HG02943 (cell line): ENCODE results near the gene SEMA7A.
"Not testable (repeated sequence)": the region's sequence is repeated elsewhere in the genome, so short reads cannot be mapped to it uniquely, and the experiment has no call there.

ENCODE experiments used
- ATAC-seq: cut with Tn5 transposase; IDR thresholded peaks from one replicate; pipeline ENCODE4 v1.9.1; 2021; ENCODE audit warnings: mild to moderate bottlenecking, low read depth, moderate library complexity; ENCODE audit not compliant: unreplicated experiment

SEMA7A gene, protein sequence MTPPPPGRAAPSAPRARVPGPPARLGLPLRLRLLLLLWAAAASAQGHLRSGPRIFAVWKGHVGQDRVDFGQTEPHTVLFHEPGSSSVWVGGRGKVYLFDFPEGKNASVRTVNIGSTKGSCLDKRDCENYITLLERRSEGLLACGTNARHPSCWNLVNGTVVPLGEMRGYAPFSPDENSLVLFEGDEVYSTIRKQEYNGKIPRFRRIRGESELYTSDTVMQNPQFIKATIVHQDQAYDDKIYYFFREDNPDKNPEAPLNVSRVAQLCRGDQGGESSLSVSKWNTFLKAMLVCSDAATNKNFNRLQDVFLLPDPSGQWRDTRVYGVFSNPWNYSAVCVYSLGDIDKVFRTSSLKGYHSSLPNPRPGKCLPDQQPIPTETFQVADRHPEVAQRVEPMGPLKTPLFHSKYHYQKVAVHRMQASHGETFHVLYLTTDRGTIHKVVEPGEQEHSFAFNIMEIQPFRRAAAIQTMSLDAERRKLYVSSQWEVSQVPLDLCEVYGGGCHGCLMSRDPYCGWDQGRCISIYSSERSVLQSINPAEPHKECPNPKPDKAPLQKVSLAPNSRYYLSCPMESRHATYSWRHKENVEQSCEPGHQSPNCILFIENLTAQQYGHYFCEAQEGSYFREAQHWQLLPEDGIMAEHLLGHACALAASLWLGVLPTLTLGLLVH

DNA sequence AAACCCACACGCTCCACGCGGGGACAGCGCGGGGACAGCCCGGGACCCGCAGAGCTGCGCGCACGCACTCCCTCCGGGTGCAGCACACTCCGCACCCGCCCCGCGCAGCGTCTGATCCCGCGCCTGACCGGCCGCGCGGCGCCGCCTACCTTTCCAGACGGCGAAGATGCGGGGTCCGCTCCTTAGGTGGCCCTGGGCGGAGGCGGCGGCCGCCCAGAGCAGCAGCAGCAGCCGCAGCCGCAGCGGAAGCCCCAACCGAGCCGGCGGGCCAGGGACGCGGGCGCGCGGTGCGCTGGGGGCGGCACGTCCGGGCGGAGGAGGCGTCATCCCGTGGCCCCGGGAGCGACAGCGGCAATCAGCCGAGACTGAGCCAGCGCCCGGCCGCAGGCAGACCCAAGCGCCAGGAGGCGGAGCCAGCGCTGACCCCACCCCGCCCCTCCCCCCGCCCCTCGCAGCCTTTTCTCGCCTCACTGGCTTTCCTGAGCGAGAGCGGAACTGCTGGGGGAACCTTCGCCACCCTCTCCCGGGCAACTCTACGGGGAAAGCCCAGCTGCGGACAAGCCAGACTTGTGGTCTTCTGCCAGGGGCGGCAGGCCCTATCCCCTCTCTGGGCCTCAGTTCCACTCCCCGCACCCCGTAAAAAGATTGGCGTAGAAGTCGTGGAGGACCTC is at the start of gene SEMA7A:
TSS of gene SEMA7A (minus strand) at position 367 of the 671 bp plus-strand sequence. CDS start at position 327, 40 bp downstream.
- ATAC-seq, result peak; percentile 53

DNA sequence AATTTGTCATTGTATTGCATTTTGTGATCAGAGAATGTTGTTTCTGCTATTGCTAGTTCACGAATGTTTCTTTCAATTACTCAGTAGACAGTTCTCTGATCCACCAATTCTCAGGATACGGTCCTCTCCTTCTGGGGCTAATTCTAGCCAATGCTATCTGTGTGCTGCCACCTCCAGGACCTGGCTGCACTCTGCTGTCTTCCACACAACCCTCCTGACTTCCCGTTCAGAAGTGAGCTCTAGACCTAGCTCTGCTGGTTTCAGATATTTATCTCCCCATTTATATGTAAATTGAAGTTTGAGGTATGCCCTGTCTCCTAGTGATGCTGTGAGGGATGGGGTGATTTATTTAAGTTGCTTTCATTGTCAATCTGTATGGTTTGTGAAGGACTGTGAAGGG is 48.9 kb upstream of the SEMA7A start:
- no peak for ATAC-seq

DNA sequence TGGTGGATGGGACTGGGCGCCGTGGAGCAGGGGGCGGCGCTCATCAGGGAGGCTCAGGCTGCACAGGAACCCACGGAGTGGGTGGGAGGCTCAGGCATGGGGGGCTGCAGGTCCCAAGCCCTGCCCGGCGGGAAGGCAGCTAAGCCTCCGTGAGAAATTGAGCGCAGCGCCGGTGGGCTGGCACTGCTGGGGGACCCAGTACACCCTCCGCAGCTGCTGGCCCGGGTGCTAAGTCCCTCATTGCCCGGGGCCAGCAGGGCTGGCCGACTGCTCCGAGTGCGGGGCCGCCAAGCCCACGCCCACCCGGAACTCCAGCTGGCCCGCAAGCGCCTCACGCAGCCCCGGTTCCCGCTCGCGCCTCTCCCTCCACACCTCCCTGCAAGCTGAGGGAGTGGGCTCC is 46.6 kb upstream of the SEMA7A start:
- ATAC-seq, result not testable (repeated sequence)

GRCh38 chr15:74471621-74472020 is 37.9 kb upstream of the SEMA7A start:
- not testable (repeated sequence) for ATAC-seq

DNA sequence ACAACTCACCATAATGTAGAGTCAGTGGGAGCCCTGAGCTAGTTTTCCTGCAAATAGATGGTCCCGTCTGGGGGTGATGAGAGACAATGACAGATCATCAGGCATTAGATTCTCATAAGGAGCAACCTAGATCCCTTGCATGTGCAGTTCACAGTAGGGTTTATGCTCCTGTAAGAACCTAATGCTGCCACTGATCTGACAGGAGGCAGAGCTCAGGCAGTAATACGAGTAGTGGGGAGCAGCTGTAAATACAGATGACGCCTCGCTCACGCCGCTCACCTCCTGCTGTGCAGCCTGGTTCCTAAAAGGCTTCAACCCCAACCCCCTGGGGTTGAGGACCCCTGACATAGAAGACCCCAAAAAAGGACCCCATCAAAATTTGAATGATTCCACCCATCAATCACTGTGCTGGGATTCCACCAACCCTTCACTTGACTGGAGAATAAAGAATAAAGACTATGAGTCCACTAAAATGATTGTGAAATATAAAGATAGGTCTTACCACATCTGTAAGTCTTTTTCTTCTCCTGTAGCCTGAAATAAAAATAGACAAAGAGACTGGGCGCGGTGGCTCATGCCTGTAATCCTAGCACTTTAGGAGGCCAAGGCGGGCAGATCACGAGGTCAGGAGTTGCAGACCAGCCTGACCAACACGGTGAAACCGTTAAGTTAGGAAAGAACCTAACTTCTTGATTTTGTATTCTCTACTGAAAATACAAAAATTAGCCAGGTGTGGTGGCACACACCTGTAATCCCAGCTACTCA is 37.1 kb upstream of the SEMA7A start:
- ATAC-seq, result no peak

DNA sequence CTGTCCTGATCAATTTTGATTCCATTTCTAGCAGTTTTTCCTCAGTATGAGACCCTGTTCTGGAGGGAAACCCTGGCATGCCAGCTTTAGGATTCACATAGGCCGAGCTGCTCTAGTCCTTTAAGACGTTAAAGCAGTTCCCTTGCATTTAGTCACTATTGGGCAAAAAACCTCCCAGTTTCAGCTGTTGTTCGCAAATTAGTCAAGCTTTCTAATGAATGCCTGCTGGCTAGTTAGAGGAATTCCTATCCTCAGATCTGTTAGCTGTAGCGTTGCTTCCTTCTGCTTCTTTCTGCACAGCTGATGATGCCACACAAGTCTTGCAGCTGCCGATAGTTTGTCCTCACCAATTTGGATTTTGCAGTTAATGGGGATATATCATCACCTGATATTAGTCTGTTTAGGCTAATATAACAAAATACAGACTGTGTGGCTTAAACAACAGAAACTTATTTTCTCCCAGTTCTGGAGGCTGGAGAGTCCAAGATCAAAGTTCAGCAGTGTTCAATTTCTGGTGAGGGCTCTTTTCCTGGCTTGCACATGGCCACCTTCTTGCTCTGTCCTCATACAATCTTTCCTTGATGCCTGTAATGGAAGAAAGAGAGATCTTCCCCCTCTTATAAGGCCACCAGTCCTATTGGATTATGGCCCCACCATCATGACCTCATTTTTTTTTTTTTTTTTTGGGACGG is 34.7 kb upstream of the SEMA7A start:
- ATAC-seq, result no peak

GRCh38 chr15:74466570-74466969 is 32.8 kb upstream of the SEMA7A start:
- ATAC-seq, result no peak

- no peak for ATAC-seq
Observed at GRCh38 chr15:74464897-74465296, 31.1 kb upstream of the SEMA7A start.

- no peak for ATAC-seq
Observed at GRCh38 chr15:74464216-74464615, 30.5 kb upstream of the SEMA7A start.

GRCh38 chr15:74463634-74464033 is 29.9 kb upstream of the SEMA7A start:
- ATAC-seq, result no peak

DNA sequence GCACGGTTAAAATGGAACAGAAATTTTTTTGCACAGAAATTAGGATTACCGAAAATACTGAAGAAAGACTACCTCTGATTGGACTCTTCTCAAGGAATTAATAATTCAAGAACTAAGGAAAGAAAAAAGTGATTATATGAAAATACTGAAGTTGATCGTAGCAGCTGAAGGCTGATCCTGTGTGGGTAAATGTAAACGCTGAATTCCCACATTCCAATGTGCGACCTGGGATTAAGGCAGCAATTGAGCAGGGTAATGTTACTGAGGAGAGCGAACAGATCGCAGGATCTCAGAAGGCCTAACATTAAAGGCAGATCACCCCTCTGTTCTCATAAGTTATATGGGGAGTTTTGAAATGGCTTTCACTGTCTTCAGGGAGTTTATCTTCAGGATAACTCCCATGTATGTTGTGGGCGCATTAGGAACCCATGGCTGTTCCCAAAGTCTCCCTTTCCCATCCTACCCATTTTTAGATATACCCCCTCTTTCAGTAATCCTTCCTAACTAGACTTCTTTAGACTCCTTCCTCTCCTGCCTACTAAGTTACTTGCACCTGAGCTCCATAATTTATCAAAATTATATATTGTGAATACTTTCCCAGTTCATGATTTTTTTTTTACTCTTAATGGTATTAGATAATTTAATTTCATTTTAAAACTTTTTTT is 28.2 kb upstream of the SEMA7A start:
- no peak for ATAC-seq

- ATAC-seq, result peak; percentile 90
Observed at GRCh38 chr15:74460871-74461846, 27.4 kb upstream of the SEMA7A start, which contains the start of gene UBL7. Gene UBL7 (minus strand): TSS chr15:74461160. CDS start chr15:74458867, 2,293 bp downstream.

DNA sequence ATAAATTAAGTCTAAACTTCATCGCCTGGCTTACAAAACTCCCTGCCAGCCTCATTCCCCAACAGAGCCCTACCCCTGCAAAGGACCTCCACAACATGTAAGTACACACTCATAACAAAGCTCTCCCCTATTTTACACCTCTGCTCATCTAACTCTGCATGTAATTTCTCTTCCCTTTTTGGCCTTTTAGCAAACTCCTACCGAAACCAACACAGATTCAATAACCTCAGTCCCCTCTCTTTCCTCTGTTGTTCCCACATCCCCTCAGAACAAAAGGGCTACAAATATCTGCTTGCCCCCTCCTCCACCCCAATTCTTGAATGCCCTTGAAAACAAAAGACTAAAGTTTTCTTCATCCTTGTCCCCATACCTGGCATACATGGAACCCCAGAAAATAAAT is 26.5 kb upstream of the SEMA7A start:
- ATAC-seq, result no peak

- ATAC-seq, result not testable (repeated sequence)
Observed at GRCh38 chr15:74459798-74460197, 26.0 kb upstream of the SEMA7A start.

GRCh38 chr15:74458473-74458872 is 24.7 kb upstream of the SEMA7A start:
- no peak for ATAC-seq

- not testable (repeated sequence) for ATAC-seq
Observed at GRCh38 chr15:74457036-74457435, 23.3 kb upstream of the SEMA7A start.

- no peak for ATAC-seq
Observed at GRCh38 chr15:74454764-74455500, 21.2 kb upstream of the SEMA7A start.
